Vagina (tissue), 2 donors: ENCODE results near the gene SNED1.

Experiments
- POLR2A ChIP-seq, 2 donors: fragments of 450-650 bp; IDR thresholded peaks; one replicate each; pipeline ENCODE4 v1.6.1; 2017; ENCODE audit warnings: antibody characterized with exemption in 2 of 2, mild to moderate bottlenecking in 2 of 2, moderate library complexity in 2 of 2
- POLR2AphosphoS5 ChIP-seq, 2 donors: sonication (generic); formaldehyde crosslinking; IDR thresholded peaks; one replicate each; pipeline ENCODE4 v1.9.0; 2017; ENCODE audit warnings: antibody characterized with exemption in 2 of 2, mild to moderate bottlenecking in 2 of 2, low read depth in 1 of 2; ENCODE audit not compliant: insufficient read depth in 1 of 2
- TF ChIP-seq, protein P1 (sequence below), 3 experiments: fragments of 450-650 bp in 2 of 3; fragments of 200-600 bp in 1 of 3; sonication (generic) in 1 of 3; IDR thresholded peaks; one replicate each; pipeline ENCODE4 v1.5.1; 2017 to 2019; ENCODE audit warnings: antibody characterized with exemption in 3 of 3, mild to moderate bottlenecking in 2 of 3, moderate library complexity in 2 of 3

GRCh38 chr2:241040081-241040803 lies 41.8 kb downstream of the SNED1 start:
- TF ChIP-seq, protein P1, sequence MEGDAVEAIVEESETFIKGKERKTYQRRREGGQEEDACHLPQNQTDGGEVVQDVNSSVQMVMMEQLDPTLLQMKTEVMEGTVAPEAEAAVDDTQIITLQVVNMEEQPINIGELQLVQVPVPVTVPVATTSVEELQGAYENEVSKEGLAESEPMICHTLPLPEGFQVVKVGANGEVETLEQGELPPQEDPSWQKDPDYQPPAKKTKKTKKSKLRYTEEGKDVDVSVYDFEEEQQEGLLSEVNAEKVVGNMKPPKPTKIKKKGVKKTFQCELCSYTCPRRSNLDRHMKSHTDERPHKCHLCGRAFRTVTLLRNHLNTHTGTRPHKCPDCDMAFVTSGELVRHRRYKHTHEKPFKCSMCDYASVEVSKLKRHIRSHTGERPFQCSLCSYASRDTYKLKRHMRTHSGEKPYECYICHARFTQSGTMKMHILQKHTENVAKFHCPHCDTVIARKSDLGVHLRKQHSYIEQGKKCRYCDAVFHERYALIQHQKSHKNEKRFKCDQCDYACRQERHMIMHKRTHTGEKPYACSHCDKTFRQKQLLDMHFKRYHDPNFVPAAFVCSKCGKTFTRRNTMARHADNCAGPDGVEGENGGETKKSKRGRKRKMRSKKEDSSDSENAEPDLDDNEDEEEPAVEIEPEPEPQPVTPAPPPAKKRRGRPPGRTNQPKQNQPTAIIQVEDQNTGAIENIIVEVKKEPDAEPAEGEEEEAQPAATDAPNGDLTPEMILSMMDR (IDR thresholded peaks at IDR 0.05): no peak
- TF ChIP-seq POLR2A (IDR thresholded peaks at IDR 0.05) (no peak), POLR2AphosphoS5 (IDR thresholded peaks at IDR 0.05; ENCODE audit: insufficient read depth in 1 of 2, low read depth in 1 of 2) (no peak)
